Activated naive CD4-positive, alpha-beta T cell treated with anti-CD3 and anti-CD28 coated beads for 36 hours (primary cell): Measurements from ENCODE around the gene TSPAN17. TPM values are rescaled to one million over a fixed set of nuclear protein-coding genes. Genes with fewer than 3 reads are reported as not detected.
"Not testable (repeated sequence)": the region's sequence is repeated elsewhere in the genome, so short reads cannot be mapped to it uniquely, and the experiment has no call there.

Experiments used
- CTCF ChIA-PET: fragments of 350-600 bp; sonication (Branson Sonifier 250); formaldehyde crosslinking; loops from one replicate; lab custom pipeline; 2021; ENCODE audit warnings: antibody characterized with exemption; lab: Charles Lee
- DNase-seq: peaks from one replicate; pipeline ENCODE4 v3.0.0-alpha.2; 2020
- H3K27ac Mint-ChIP-seq: one replicate; pipeline ENCODE4 v1.8.0; 2021; ENCODE audit warnings: mild to moderate bottlenecking, mixed read lengths
- H3K27me3 Mint-ChIP-seq: one replicate; pipeline ENCODE4 v1.8.0; 2021; ENCODE audit warnings: low read depth, mixed read lengths
- H3K36me3 Mint-ChIP-seq: one replicate; pipeline ENCODE4 v1.8.0; 2021; ENCODE audit warnings: low read depth, mixed read lengths
- H3K4me1 Mint-ChIP-seq: one replicate; pipeline ENCODE4 v1.8.0; 2021; ENCODE audit warnings: low read depth, mixed read lengths
- H3K4me3 Mint-ChIP-seq: one replicate; pipeline ENCODE4 v1.8.0; 2021; ENCODE audit warnings: mild to moderate bottlenecking, moderate library complexity, mixed read lengths
- H3K9me3 Mint-ChIP-seq: one replicate; pipeline ENCODE4 v1.8.0; 2021; ENCODE audit warnings: mixed read lengths
- intact Hi-C: fragments of 100-400 bp; cut with micrococcal nuclease; formaldehyde crosslinking; loops from one replicate; pipeline ENCODE4 v1.15.1; 2023
- total RNA-seq, 2 experiments: library from RNA; stranded (reverse); gene quantifications; one replicate each; pipeline ENCODE4 v1.2.3, GENCODE V29; 2021

The TSPAN17 gene
- total RNA-seq, 2 experiments from 2014 or later: 17.2 to 17.4 TPM

- intact Hi-C loops: no loop called here
- H3K27ac Mint-ChIP-seq: no peak overlapping the region
- H3K4me3 Mint-ChIP-seq: no peak overlapping the region
- peaks cover 62% of the 10 kb centered on the region for H3K27me3 Mint-ChIP-seq
- no peaks in the 10 kb centered on the region for H3K4me1 Mint-ChIP-seq
- CTCF ChIA-PET: interaction anchor here (1.5 kb wide), 1 partner anchor 35 kb away, joined by 4 read pairs; no protein-coding TSS in a partner anchor
- no peaks in the 10 kb centered on the region for H3K36me3 Mint-ChIP-seq
- H3K9me3 Mint-ChIP-seq: no peaks in the 10 kb centered on the region
- no peak for DNase-seq
These were observed 47.3 kb downstream of the TSPAN17 start for GRCh38 chr5:176694631-176695030.

- intact Hi-C loops: no loop called here
- Mint-ChIP-seq H3K4me1 (no peaks in the 10 kb centered on the region), H3K4me3 (no peak overlapping the region)
These were observed 47.8 kb downstream of the TSPAN17 start for GRCh38 chr5:176695073-176695472.

GRCh38 chr5:176697267-176697933, 50.1 kb downstream of the TSPAN17 start:
- CTCF ChIA-PET: interaction anchor here (0.8 to 1.6 kb wide), 3 partner anchors 37 to 261 kb away, joined by 3 to 4 read pairs (median 3); no protein-coding TSS in a partner anchor

More at GRCh38 chr5:176695073-176695472, 47.8 kb downstream of the TSPAN17 start:
- H3K36me3 Mint-ChIP-seq: no peaks in the 10 kb centered on the region
- peaks cover 60% of the 10 kb centered on the region for H3K27me3 Mint-ChIP-seq
- H3K27ac Mint-ChIP-seq: no peak overlapping the region
- H3K9me3 Mint-ChIP-seq: no peaks in the 10 kb centered on the region
- CTCF ChIA-PET: interaction anchor here (1.5 kb wide), 1 partner anchor 35 kb away, joined by 4 read pairs; no protein-coding TSS in a partner anchor
- no peak for DNase-seq

GRCh38 chr5:176697934-176698538, 50.8 kb downstream of the TSPAN17 start:
- Mint-ChIP-seq H3K9me3 (no peaks in the 10 kb centered on the region), H3K27me3 (peaks cover 58% of the 10 kb centered on the region), H3K27ac (no peak overlapping the region), H3K4me3 (no peak overlapping the region), H3K36me3 (no peaks in the 10 kb centered on the region), H3K4me1 (no peaks in the 10 kb centered on the region)
- CTCF ChIA-PET: interaction anchor here (0.8 to 1.6 kb wide), 3 partner anchors 37 to 261 kb away, joined by 3 to 4 read pairs (median 3); no protein-coding TSS in a partner anchor
- intact Hi-C loops: no loop called here
- DNase-seq: no peak

More at GRCh38 chr5:176697267-176697933, 50.1 kb downstream of the TSPAN17 start:
- H3K4me1 Mint-ChIP-seq: no peaks in the 10 kb centered on the region
- DNase-seq: no peak
- H3K4me3 Mint-ChIP-seq: no peak overlapping the region
- no peaks in the 10 kb centered on the region for H3K9me3 Mint-ChIP-seq
- no peaks in the 10 kb centered on the region for H3K36me3 Mint-ChIP-seq
- H3K27me3 Mint-ChIP-seq: peaks cover 59% of the 10 kb centered on the region
- intact Hi-C loops: no loop called here
- no peak overlapping the region for H3K27ac Mint-ChIP-seq

- H3K36me3 Mint-ChIP-seq, intact Hi-C loops, H3K4me3 Mint-ChIP-seq, DNase-seq, H3K9me3 Mint-ChIP-seq, H3K4me1 Mint-ChIP-seq, H3K27ac Mint-ChIP-seq: not testable (repeated sequence)
- CTCF ChIA-PET: interaction anchor here (0.6 to 1.4 kb wide), 3 partner anchors 39 to 498 kb away, joined by 3 to 6 read pairs (median 4); no protein-coding TSS in a partner anchor
- H3K27me3 Mint-ChIP-seq: peaks cover 48% of the 10 kb centered on the region
These were observed 52.2 kb downstream of the TSPAN17 start for GRCh38 chr5:176699446-176699845.

GRCh38 chr5:176700239-176700847, 53.1 kb downstream of the TSPAN17 start:
- DNase-seq: peak; percentile 42
- Mint-ChIP-seq H3K27me3 (peaks cover 44% of the 10 kb centered on the region), H3K4me1 (no peaks in the 10 kb centered on the region), H3K36me3 (no peaks in the 10 kb centered on the region), H3K27ac (no peak overlapping the region), H3K4me3 (no peak overlapping the region), H3K9me3 (no peaks in the 10 kb centered on the region)
- intact Hi-C loops: no loop called here
- CTCF ChIA-PET: interaction anchor here (0.6 to 1.4 kb wide), 4 partner anchors 39 to 511 kb away, joined by 3 to 6 read pairs (median 4); no protein-coding TSS in a partner anchor

GRCh38 chr5:176702671-176703641, 55.7 kb downstream of the TSPAN17 start:
- H3K4me1 Mint-ChIP-seq: no peaks in the 10 kb centered on the region
- DNase-seq: no peak
- CTCF ChIA-PET: interaction anchor here (1.1 kb wide), 1 partner anchor 42 kb away, joined by 3 read pairs; no protein-coding TSS in a partner anchor
- H3K27ac Mint-ChIP-seq: no peak overlapping the region
- intact Hi-C loops: no loop called here
- H3K36me3 Mint-ChIP-seq: no peaks in the 10 kb centered on the region
- peaks cover 29% of the 10 kb centered on the region for H3K27me3 Mint-ChIP-seq
- H3K4me3 Mint-ChIP-seq: no peak overlapping the region
- H3K9me3 Mint-ChIP-seq: no peaks in the 10 kb centered on the region

- Mint-ChIP-seq H3K36me3 (no peaks in the 10 kb centered on the region), H3K9me3 (no peaks in the 10 kb centered on the region), H3K4me1 (no peaks in the 10 kb centered on the region), H3K4me3 (no peak overlapping the region), H3K27ac (no peak overlapping the region), H3K27me3 (peaks cover 20% of the 10 kb centered on the region)
- CTCF ChIA-PET: no interaction called here
- intact Hi-C loops: no loop called here
- no peak for DNase-seq
These were observed 56.6 kb downstream of the TSPAN17 start for GRCh38 chr5:176703857-176704256.

GRCh38 chr5:176704355-176704754, 57.1 kb downstream of the TSPAN17 start:
- Mint-ChIP-seq H3K27me3 (peaks cover 18% of the 10 kb centered on the region), H3K4me1 (no peaks in the 10 kb centered on the region), H3K27ac (no peak overlapping the region), H3K36me3 (no peaks in the 10 kb centered on the region), H3K9me3 (no peaks in the 10 kb centered on the region), H3K4me3 (no peak overlapping the region)
- no peak for DNase-seq
- CTCF ChIA-PET: no interaction called here
- intact Hi-C loops: no loop called here

GRCh38 chr5:176704817-176705216, 57.5 kb downstream of the TSPAN17 start:
- H3K36me3 Mint-ChIP-seq: no peaks in the 10 kb centered on the region
- CTCF ChIA-PET: no interaction called here
- DNase-seq: no peak
- H3K27me3 Mint-ChIP-seq: peaks cover 18% of the 10 kb centered on the region
- H3K4me3 Mint-ChIP-seq: no peak overlapping the region
- no peaks in the 10 kb centered on the region for H3K9me3 Mint-ChIP-seq
- intact Hi-C loops: no loop called here
- H3K27ac Mint-ChIP-seq: no peak overlapping the region
- H3K4me1 Mint-ChIP-seq: no peaks in the 10 kb centered on the region
